Measurements from ENCODE around the gene GALM. TPM values are rescaled to one million over a fixed set of nuclear protein-coding genes. Genes with fewer than 3 reads are reported as not detected.

GALM gene
- total RNA-seq, 1 experiment from 2014 or later, result 10.0 TPM

DNA sequence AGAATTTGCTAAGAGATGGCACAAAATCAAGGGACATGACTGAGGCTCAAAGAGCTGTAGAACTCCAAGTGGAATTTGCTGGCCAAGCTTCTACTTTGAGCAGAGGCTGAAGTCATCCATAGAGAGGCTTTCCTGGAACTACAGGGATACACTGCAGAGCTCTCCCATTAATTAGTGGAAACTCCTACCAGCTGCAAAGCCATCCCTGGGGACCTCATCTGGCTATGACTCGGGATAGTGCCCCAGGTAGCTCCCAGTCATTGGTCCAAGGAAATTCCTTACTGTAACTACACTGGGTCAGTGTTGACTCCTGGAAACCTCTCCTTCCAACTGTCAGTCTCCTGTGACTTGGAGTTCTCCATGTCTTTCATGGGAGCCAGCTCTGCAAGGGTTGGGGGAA is 10.5 kb upstream of the GALM start:
- Histone ChIP-seq H3K27me3 (ENCODE audit: insufficient read depth, low read length) (no peaks in the 10 kb centered on the region), H3K23me2 (ENCODE audit: insufficient read length, low read depth, low read length, poor library complexity, severe bottlenecking) (no peaks in the 10 kb centered on the region), H3T11ph (ENCODE audit: low read length) (no peak overlapping the region), H2BK15ac (ENCODE audit: low read depth, low read length) (no peak overlapping the region), H3K14ac (ENCODE audit: insufficient read depth, low read length) (no peak overlapping the region), H3K9me3 (ENCODE audit: control insufficient read depth, low read depth, low read length) (no peaks in the 10 kb centered on the region), H4K91ac (ENCODE audit: insufficient read length, low read depth, low read length) (no peak overlapping the region), H2AK5ac (ENCODE audit: insufficient read length, low read length) (no peak overlapping the region), H3K79me2 (ENCODE audit: insufficient read depth, low read length) (no peaks in the 10 kb centered on the region), H2BK5ac (ENCODE audit: insufficient read length, low read length) (no peak overlapping the region), H2BK120ac (ENCODE audit: low read depth, low read length, poor library complexity, severe bottlenecking) (no peak overlapping the region), H3K18ac (ENCODE audit: insufficient read length, low read depth, low read length) (no peak overlapping the region), H3K4ac (ENCODE audit: low read depth, low read length) (no peak overlapping the region), H4K8ac (replicated peaks; ENCODE audit: insufficient read length, low read depth, low read length) (no peak overlapping the region), H3K27ac (ENCODE audit: insufficient read length, low read depth, low read length) (no peak overlapping the region), H4K5ac (ENCODE audit: insufficient read length, low read depth, low read length) (no peak overlapping the region), H2AFZ (ENCODE audit: low read length) (no peak overlapping the region), H3K23ac (ENCODE audit: insufficient read length, low read depth, low read length) (no peak overlapping the region), H4K20me1 (ENCODE audit: control insufficient read depth, insufficient read depth, insufficient read length) (no peaks in the 10 kb centered on the region), H3K79me1 (ENCODE audit: insufficient read depth, low read depth, low read length, poor library complexity, severe bottlenecking) (no peaks in the 10 kb centered on the region), H3K4me1 (ENCODE audit: insufficient read depth, low read length) (no peaks in the 10 kb centered on the region), H3K9ac (ENCODE audit: extremely low read depth, insufficient read length, low read length) (no peak overlapping the region), H2BK20ac (ENCODE audit: low read depth, low read length, poor library complexity, severe bottlenecking) (no peak overlapping the region), H3K56ac (ENCODE audit: insufficient read length, low read depth, low read length) (no peak overlapping the region), H3K4me2 (ENCODE audit: insufficient read depth, insufficient read length, low read length) (no peak overlapping the region), H2BK12ac (ENCODE audit: insufficient read length, low read depth, low read length) (no peak overlapping the region)
- no peak for DNase-seq
- no peaks in the 10 kb centered on the region for H3K9me3 Mint-ChIP-seq
- H3K36me3 Mint-ChIP-seq (ENCODE audit: insufficient read depth in 1 of 3, low read depth in 3 of 3), result no peaks in the 10 kb centered on the region
- no peaks in the 10 kb centered on the region for H3K4me1 Mint-ChIP-seq
- no peak overlapping the region for H3K27ac Mint-ChIP-seq
- H3K4me3 Mint-ChIP-seq, result no peak overlapping the region
- no CpG with 5 or more reads among the region's 1 CpG for WGBS (ENCODE audit: extremely low coverage, insufficient read length, low lambda C conversion rate)
- TF ChIP-seq CTCF (conservative IDR thresholded peaks at IDR 0.05), result no peak
- no peaks in the 10 kb centered on the region for H3K27me3 Mint-ChIP-seq (ENCODE audit: low read depth)

Data from H9 (cell line).